A549 (cell line): ENCODE results near the gene MACC1.

Experiments used
- ATOH8 ChIP-seq: fragments of 250-450 bp; sonication (Bioruptor Pico); IDR thresholded peaks from 2 replicates; pipeline ENCODE4 v1.5.0; 2020; ENCODE audit warnings: low read depth, mild to moderate bottlenecking, moderate library complexity
- CTCF ChIP-seq: fragments of >200 bp; sonication (Bioruptor Twin); formaldehyde crosslinking; IDR thresholded peaks from 3 replicates; pipeline ENCODE4 v1.5.1; 2016
- HMGXB4 ChIP-seq: fragments of 250-450 bp; sonication (Bioruptor Pico); IDR thresholded peaks from 2 replicates; pipeline ENCODE4 v1.5.0; 2021; ENCODE audit warnings: mild to moderate bottlenecking, moderate library complexity, borderline replicate concordance
- JUN ChIP-seq, 2 experiments: fragments of >200 bp; sonication (Bioruptor Twin); formaldehyde crosslinking; IDR thresholded peaks; 2 replicates in 1 of 2; 3 replicates in 1 of 2; pipeline ENCODE4 v1.6.1; 2016 to 2017
- MAX ChIP-seq: IDR thresholded peaks from 2 replicates; pipeline ENCODE4 v1.6.1; 2012
- MYC ChIP-seq: IDR thresholded peaks from 2 replicates; pipeline ENCODE4 v1.6.1; 2012; ENCODE audit warnings: mild to moderate bottlenecking, inconsistent platforms, low read length, improper control_type of control experiment, borderline replicate concordance
- RAD21 ChIP-seq, 2 experiments: fragments of >200 bp in 1 of 2; sonication (Bioruptor Twin) in 1 of 2; formaldehyde crosslinking in 1 of 2; IDR thresholded peaks in 1 of 2; conservative IDR thresholded peaks in 1 of 2; 2 replicates in 1 of 2; 3 replicates in 1 of 2; pipeline ENCODE4 v1.6.1; 2012 to 2018; ENCODE audit warnings: inconsistent platforms in 1 of 2
- RCOR1 ChIP-seq: fragments of 150-350 bp; IDR thresholded peaks from 2 replicates; pipeline ENCODE4 v1.6.1; 2014; ENCODE audit warnings: antibody characterized with exemption, low read length, low read depth
- REST ChIP-seq: fragments of 200-600 bp; sonication (generic); IDR thresholded peaks from 2 replicates; pipeline ENCODE4 v1.6.1; 2016; ENCODE audit warnings: antibody characterized with exemption, mild to moderate bottlenecking, moderate library complexity

GRCh38 chr7:20217193-20217948 is at the start of gene MACC1:
- TF ChIP-seq RAD21 (conservative IDR thresholded peaks at IDR 0.05 in 1 of 2, IDR thresholded peaks at IDR 0.05 in 1 of 2) (no peak), CTCF (peak; percentile 17; the same call in 1 of the 3 replicates), REST (no peak), MAX (no peak), HMGXB4 (CRISPR knock-in tag) (no peak), RCOR1 (no peak), JUN (IDR thresholded peaks at IDR 0.05) (no peak), MYC (no peak), ATOH8 (CRISPR knock-in tag) (no peak)
